NCI-H2196 treated with DMSO at 0.1 percent for 48 hours (cell line): ENCODE results near the gene RABIF.
"Not testable (repeated sequence)": the region's sequence is repeated elsewhere in the genome, so short reads cannot be mapped to it uniquely, and the experiment has no call there.

Experiments
- DNase-seq: peaks from one replicate; lab custom pipeline; 2025; ENCODE audit not compliant: unreplicated experiment; lab: John Stamatoyannopoulos, UW

The RABIF gene

GRCh38 chr1:202835548-202836072 lies 53.3 kb downstream of the RABIF start:
- no peak for DNase-seq

- no peak for DNase-seq
Measured at GRCh38 chr1:202834771-202835547, 54.0 kb downstream of the RABIF start.

- DNase-seq, result no peak
Measured at GRCh38 chr1:202831906-202832305, 57.0 kb downstream of the RABIF start.

GRCh38 chr1:202829223-202829622 lies 59.7 kb downstream of the RABIF start:
- not testable (repeated sequence) for DNase-seq
